Central memory CD4-positive, alpha-beta T cell (primary cell): ENCODE data around the gene ZNF345.

ENCODE experiments used
- DNase-seq: peaks from one replicate; pipeline ENCODE4 v3.0.0; 2022
- total RNA-seq, 3 experiments: gene quantifications; one replicate each; lab custom pipeline; 2026; lab: John Stamatoyannopoulos, UW

ZNF345 gene
- total RNA-seq, result 3.1 to 21.7 (median 13.5) reads per million in 3 experiments

GRCh38 chr19:36850559-36851442, at the start of gene ZNF345:
ZNF345 (plus strand) TSS chr19:36850876; CDS start chr19:36876831, 25,955 bp downstream.
- DNase-seq, result peak; percentile 86

GRCh38 chr19:36805364-36805763, 45.3 kb upstream of the ZNF345 start:
- no peak for DNase-seq

- no peak for DNase-seq
Measured at GRCh38 chr19:36807029-36807428, 43.6 kb upstream of the ZNF345 start.

- DNase-seq, result no peak
Measured at GRCh38 chr19:36819130-36819630, 31.5 kb upstream of the ZNF345 start.

GRCh38 chr19:36821758-36822157, 28.9 kb upstream of the ZNF345 start:
- DNase-seq, result no peak

GRCh38 chr19:36833430-36833829, 17.2 kb upstream of the ZNF345 start:
- no peak for DNase-seq

- no peak for DNase-seq
Measured at GRCh38 chr19:36837176-36837905, 13.3 kb upstream of the ZNF345 start.

GRCh38 chr19:36837906-36838783, 12.5 kb upstream of the ZNF345 start, which contains the start of gene ZNF790:
ZNF790 (minus strand) TSS chr19:36838387; CDS start chr19:36825619, 12,768 bp downstream.
- DNase-seq, result peak; percentile 87

- no peak for DNase-seq
Measured at GRCh38 chr19:36838784-36839324, 11.8 kb upstream of the ZNF345 start.

GRCh38 chr19:36847968-36848367, 2.7 kb upstream of the ZNF345 start:
- DNase-seq, result no peak

GRCh38 chr19:36849701-36850558, 746 bp upstream of the ZNF345 start:
- peak; percentile 85 for DNase-seq

- no peak for DNase-seq
Measured at GRCh38 chr19:36851898-36852297, 1.2 kb downstream of the ZNF345 start.

- DNase-seq, result no peak
Measured at GRCh38 chr19:36876993-36877938, 26.6 kb downstream of the ZNF345 start.

- DNase-seq, result no peak
Measured at GRCh38 chr19:36891768-36892357, 41.2 kb downstream of the ZNF345 start.

- no peak for DNase-seq
Measured at GRCh38 chr19:36894849-36895383, 44.2 kb downstream of the ZNF345 start.

GRCh38 chr19:36898422-36898821, 47.7 kb downstream of the ZNF345 start:
- DNase-seq, result no peak

- DNase-seq, result peak; percentile 93
Measured at GRCh38 chr19:36915992-36916830, 65.5 kb downstream of the ZNF345 start, which contains the start of the genes ZNF568 and ZNF829. ZNF568 (plus strand) TSS chr19:36916332; CDS start chr19:36922771, 6,439 bp downstream. ZNF829 (minus strand) TSS chr19:36916291; CDS start chr19:36915167, 1,124 bp downstream.

- no peak for DNase-seq
Measured at GRCh38 chr19:36916991-36917390, 66.3 kb downstream of the ZNF345 start.
